ENCODE results near the gene ATP1A2.

Gene ATP1A2

GRCh38 chr1:160154790-160155189 lies 39.2 kb downstream of the ATP1A2 start:
- DNase-seq, result no peak

- no peak for DNase-seq
Measured at GRCh38 chr1:160156361-160156760, 40.8 kb downstream of the ATP1A2 start.

- no peak for DNase-seq
Measured at GRCh38 chr1:160157174-160157573, 41.6 kb downstream of the ATP1A2 start.

- DNase-seq, result no peak
Measured at GRCh38 chr1:160158031-160158430, 42.5 kb downstream of the ATP1A2 start.

GRCh38 chr1:160158534-160158933 lies 43.0 kb downstream of the ATP1A2 start:
- DNase-seq, result no peak

- DNase-seq, result no peak
Measured at GRCh38 chr1:160159846-160160245, 44.3 kb downstream of the ATP1A2 start.

- no peak for DNase-seq
Measured at GRCh38 chr1:160161965-160162705, 46.6 kb downstream of the ATP1A2 start.

- DNase-seq, result no peak
Measured at GRCh38 chr1:160162931-160163330, 47.4 kb downstream of the ATP1A2 start.

- DNase-seq, result no peak
Measured at GRCh38 chr1:160163615-160164014, 48.1 kb downstream of the ATP1A2 start.

GRCh38 chr1:160164121-160164520 lies 48.6 kb downstream of the ATP1A2 start:
- no peak for DNase-seq

- DNase-seq, result no peak
Measured at GRCh38 chr1:160166166-160166868, 50.8 kb downstream of the ATP1A2 start.

- no peak for DNase-seq
Measured at GRCh38 chr1:160167056-160167455, 51.5 kb downstream of the ATP1A2 start.

- DNase-seq, result no peak
Measured at GRCh38 chr1:160167580-160167979, 52.0 kb downstream of the ATP1A2 start.

GRCh38 chr1:160168016-160168415 lies 52.5 kb downstream of the ATP1A2 start:
- no peak for DNase-seq

GRCh38 chr1:160168609-160169369 lies 53.2 kb downstream of the ATP1A2 start:
- no peak for DNase-seq

- no peak for DNase-seq
Measured at GRCh38 chr1:160169553-160170399, 54.2 kb downstream of the ATP1A2 start.

GRCh38 chr1:160171354-160171753 lies 55.8 kb downstream of the ATP1A2 start:
- no peak for DNase-seq

- no peak for DNase-seq
Measured at GRCh38 chr1:160171980-160172379, 56.4 kb downstream of the ATP1A2 start.

GRCh38 chr1:160177231-160177630 lies 61.7 kb downstream of the ATP1A2 start:
- no peak for DNase-seq

- DNase-seq, result no peak
Measured at GRCh38 chr1:160177667-160178066, 62.1 kb downstream of the ATP1A2 start.

- no peak for DNase-seq
Measured at GRCh38 chr1:160178731-160179130, 63.2 kb downstream of the ATP1A2 start.

GRCh38 chr1:160179336-160179735 lies 63.8 kb downstream of the ATP1A2 start:
- DNase-seq, result no peak

GRCh38 chr1:160186246-160186645 lies 70.7 kb downstream of the ATP1A2 start:
- DNase-seq, result no peak

Data from NCI-H2171 (cell line).